Thyroid gland (tissue), 4 donors: ENCODE measurements around the gene DYNC2LI1.

Experiments
- POLR2A ChIP-seq, 2 donors: fragments of 450-650 bp; IDR thresholded peaks; one replicate each; pipeline ENCODE4 v1.6.1; 2017; ENCODE audit warnings: antibody characterized with exemption in 2 of 2, mild to moderate bottlenecking in 2 of 2, moderate library complexity in 1 of 2
- TF ChIP-seq, protein P1 (sequence below), 6 experiments: fragments of 200-600 bp in 3 of 6; fragments of 450-650 bp in 3 of 6; sonication (generic) in 3 of 6; IDR thresholded peaks; one replicate each; pipeline ENCODE4 v1.5.1; 2016 to 2019; ENCODE audit warnings: antibody characterized with exemption in 6 of 6, mild to moderate bottlenecking in 2 of 6, inconsistent platforms in 1 of 6, moderate library complexity in 1 of 6

GRCh38 chr2:43751476-43751990, 22.3 kb upstream of the DYNC2LI1 start:
- TF ChIP-seq, protein P1, sequence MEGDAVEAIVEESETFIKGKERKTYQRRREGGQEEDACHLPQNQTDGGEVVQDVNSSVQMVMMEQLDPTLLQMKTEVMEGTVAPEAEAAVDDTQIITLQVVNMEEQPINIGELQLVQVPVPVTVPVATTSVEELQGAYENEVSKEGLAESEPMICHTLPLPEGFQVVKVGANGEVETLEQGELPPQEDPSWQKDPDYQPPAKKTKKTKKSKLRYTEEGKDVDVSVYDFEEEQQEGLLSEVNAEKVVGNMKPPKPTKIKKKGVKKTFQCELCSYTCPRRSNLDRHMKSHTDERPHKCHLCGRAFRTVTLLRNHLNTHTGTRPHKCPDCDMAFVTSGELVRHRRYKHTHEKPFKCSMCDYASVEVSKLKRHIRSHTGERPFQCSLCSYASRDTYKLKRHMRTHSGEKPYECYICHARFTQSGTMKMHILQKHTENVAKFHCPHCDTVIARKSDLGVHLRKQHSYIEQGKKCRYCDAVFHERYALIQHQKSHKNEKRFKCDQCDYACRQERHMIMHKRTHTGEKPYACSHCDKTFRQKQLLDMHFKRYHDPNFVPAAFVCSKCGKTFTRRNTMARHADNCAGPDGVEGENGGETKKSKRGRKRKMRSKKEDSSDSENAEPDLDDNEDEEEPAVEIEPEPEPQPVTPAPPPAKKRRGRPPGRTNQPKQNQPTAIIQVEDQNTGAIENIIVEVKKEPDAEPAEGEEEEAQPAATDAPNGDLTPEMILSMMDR (IDR thresholded peaks at IDR 0.05) = no peak
- no peak for TF ChIP-seq POLR2A (IDR thresholded peaks at IDR 0.05)
